ENCODE data around the gene PRM1. TPM values are rescaled to one million over a fixed set of nuclear protein-coding genes. Genes with fewer than 3 reads are reported as not detected.

Gene PRM1
- total and polyA plus RNA-seq, 2 of the 13 experiments (the other 11 are each of a cell fraction or from before 2014, with no cell fraction given): not detected

DNA sequence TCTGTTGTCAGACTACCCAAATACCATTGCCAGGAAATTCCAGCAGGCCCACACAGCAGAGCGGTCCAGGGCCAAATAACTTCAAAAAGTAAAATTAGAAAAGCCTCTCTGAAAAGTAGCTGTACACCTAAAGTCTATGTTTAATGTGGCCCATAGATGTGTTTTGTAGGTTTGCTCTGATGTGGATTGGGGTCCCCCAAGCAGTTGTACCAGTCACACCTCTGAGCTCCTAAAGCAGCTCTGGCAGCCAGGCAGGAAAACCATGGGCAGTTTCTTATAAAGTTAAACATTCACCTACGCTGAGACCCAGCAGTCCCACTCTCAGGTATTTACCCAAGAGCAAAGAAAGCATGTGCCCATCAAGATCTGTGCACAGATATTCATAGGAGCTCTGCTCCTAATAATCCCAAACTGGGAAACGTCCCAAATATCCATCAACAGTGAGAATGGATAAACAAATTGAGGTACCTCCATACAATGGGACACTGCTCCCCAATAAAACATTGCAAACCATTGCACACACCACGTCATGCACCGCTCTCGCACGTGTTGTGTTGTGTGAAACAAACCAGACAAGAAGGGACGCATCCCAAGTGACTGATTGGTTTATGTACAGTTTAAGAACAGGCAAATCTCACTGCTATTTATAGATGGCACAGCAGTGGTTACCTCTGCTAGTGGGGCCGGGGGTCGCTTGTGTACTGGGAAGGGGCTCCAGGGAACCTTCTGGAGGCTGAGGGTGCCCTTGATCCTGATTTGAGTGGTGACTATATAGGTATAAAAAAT lies 15.8 kb upstream of the PRM1 start (continued):
- TF ChIP-seq TCF7 (IDR thresholded peaks at IDR 0.05; ENCODE audit: low read depth) (peak; percentile 71; the same call in 1 of the 2 replicates), ELF1 (CRISPR knock-in tag; IDR thresholded peaks at IDR 0.05) (peak; percentile 10; the same call in 1 of the 2 replicates), HES4 (CRISPR knock-in tag; IDR thresholded peaks at IDR 0.05; ENCODE audit: borderline replicate concordance) (no peak), ZMYM2 (CRISPR knock-in tag; IDR thresholded peaks at IDR 0.05) (no peak), HNF4G (IDR thresholded peaks at IDR 0.05; ENCODE audit: borderline replicate concordance, low read depth, low read length) (no peak), HNF4G (CRISPR knock-in tag; IDR thresholded peaks at IDR 0.05; ENCODE audit: borderline replicate concordance, low read depth) (no peak), ZNF674 (CRISPR knock-in tag; IDR thresholded peaks at IDR 0.05; ENCODE audit: low read depth) (no peak), REXO4 (CRISPR knock-in tag; IDR thresholded peaks at IDR 0.05; ENCODE audit: borderline replicate concordance) (no peak), GTF3A (CRISPR knock-in tag; conservative IDR thresholded peaks at IDR 0.05) (0 out of 2 replicates have a peak, but pooled peaks have one; percentile 50), ZNF30 (CRISPR knock-in tag; IDR thresholded peaks at IDR 0.05) (no peak), ZNF235 (CRISPR knock-in tag; IDR thresholded peaks at IDR 0.05; ENCODE audit: borderline replicate concordance) (no peak), TBX3 (IDR thresholded peaks at IDR 0.05; ENCODE audit: borderline replicate concordance) (no peak), MAFG (CRISPR knock-in tag; IDR thresholded peaks at IDR 0.05) (no peak), NAIF1 (CRISPR knock-in tag; IDR thresholded peaks at IDR 0.05; ENCODE audit: borderline replicate concordance) (peak; percentile 61), ZNF615 (CRISPR knock-in tag; IDR thresholded peaks at IDR 0.05; ENCODE audit: borderline replicate concordance) (no peak), ZNF446 (CRISPR knock-in tag; IDR thresholded peaks at IDR 0.05) (peak; percentile 11; the same call in 1 of the 2 replicates), FIP1L1 (IDR thresholded peaks at IDR 0.05; ENCODE audit: borderline replicate concordance, insufficient read depth, low read depth, low read length) (no peak), NCOA2 (CRISPR knock-in tag; IDR thresholded peaks at IDR 0.05) (peak; percentile 60; the same call in 1 of the 2 replicates), NFKB2 (CRISPR knock-in tag; IDR thresholded peaks at IDR 0.05; ENCODE audit: borderline replicate concordance) (no peak)
- TF ChIP-seq, protein P1, sequence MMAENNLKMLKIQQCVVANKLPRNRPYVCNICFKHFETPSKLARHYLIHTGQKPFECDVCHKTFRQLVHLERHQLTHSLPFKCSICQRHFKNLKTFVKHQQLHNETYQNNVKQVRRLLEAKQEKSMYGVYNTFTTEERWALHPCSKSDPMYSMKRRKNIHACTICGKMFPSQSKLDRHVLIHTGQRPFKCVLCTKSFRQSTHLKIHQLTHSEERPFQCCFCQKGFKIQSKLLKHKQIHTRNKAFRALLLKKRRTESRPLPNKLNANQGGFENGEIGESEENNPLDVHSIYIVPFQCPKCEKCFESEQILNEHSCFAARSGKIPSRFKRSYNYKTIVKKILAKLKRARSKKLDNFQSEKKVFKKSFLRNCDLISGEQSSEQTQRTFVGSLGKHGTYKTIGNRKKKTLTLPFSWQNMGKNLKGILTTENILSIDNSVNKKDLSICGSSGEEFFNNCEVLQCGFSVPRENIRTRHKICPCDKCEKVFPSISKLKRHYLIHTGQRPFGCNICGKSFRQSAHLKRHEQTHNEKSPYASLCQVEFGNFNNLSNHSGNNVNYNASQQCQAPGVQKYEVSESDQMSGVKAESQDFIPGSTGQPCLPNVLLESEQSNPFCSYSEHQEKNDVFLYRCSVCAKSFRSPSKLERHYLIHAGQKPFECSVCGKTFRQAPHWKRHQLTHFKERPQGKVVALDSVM (CRISPR knock-in tag; IDR thresholded peaks at IDR 0.05): no peak
- TF ChIP-seq, protein P2, sequence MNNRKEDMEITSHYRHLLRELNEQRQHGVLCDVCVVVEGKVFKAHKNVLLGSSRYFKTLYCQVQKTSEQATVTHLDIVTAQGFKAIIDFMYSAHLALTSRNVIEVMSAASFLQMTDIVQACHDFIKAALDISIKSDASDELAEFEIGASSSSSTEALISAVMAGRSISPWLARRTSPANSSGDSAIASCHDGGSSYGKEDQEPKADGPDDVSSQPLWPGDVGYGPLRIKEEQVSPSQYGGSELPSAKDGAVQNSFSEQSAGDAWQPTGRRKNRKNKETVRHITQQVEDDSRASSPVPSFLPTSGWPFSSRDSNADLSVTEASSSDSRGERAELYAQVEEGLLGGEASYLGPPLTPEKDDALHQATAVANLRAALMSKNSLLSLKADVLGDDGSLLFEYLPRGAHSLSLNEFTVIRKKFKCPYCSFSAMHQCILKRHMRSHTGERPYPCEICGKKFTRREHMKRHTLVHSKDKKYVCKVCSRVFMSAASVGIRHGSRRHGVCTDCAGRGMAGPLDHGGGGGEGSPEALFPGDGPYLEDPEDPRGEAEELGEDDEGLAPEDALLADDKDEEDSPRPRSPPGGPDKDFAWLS (CRISPR knock-in tag; IDR thresholded peaks at IDR 0.05; ENCODE audit: borderline replicate concordance): peak; percentile 64; the same call in 1 of the 2 replicates
- TF ChIP-seq, protein P3, sequence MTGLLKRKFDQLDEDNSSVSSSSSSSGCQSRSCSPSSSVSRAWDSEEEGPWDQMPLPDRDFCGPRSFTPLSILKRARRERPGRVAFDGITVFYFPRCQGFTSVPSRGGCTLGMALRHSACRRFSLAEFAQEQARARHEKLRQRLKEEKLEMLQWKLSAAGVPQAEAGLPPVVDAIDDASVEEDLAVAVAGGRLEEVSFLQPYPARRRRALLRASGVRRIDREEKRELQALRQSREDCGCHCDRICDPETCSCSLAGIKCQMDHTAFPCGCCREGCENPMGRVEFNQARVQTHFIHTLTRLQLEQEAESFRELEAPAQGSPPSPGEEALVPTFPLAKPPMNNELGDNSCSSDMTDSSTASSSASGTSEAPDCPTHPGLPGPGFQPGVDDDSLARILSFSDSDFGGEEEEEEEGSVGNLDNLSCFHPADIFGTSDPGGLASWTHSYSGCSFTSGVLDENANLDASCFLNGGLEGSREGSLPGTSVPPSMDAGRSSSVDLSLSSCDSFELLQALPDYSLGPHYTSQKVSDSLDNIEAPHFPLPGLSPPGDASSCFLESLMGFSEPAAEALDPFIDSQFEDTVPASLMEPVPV (CRISPR knock-in tag; IDR thresholded peaks at IDR 0.05): no peak
- TF ChIP-seq, protein P4, sequence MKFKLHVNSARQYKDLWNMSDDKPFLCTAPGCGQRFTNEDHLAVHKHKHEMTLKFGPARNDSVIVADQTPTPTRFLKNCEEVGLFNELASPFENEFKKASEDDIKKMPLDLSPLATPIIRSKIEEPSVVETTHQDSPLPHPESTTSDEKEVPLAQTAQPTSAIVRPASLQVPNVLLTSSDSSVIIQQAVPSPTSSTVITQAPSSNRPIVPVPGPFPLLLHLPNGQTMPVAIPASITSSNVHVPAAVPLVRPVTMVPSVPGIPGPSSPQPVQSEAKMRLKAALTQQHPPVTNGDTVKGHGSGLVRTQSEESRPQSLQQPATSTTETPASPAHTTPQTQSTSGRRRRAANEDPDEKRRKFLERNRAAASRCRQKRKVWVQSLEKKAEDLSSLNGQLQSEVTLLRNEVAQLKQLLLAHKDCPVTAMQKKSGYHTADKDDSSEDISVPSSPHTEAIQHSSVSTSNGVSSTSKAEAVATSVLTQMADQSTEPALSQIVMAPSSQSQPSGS (CRISPR knock-in tag; IDR thresholded peaks at IDR 0.05): peak; percentile 36
